ENCODE measurements around the gene TRAPPC12.

TRAPPC12 gene

GRCh38 chr2:3486047-3487027 is 106.8 kb downstream of the TRAPPC12 start:
- Histone ChIP-seq H3K4me1 (ENCODE audit: control insufficient read depth in 5 of 5, insufficient read depth in 5 of 5, low read length in 5 of 5) (peaks cover 0 to 16% (median 6%) of the 10 kb centered on the region in 5 donors), H3K9me3 (ENCODE audit: control insufficient read depth in 5 of 5, low read length in 5 of 5) (peaks cover 0 to 3% (median 0%) of the 10 kb centered on the region in 5 donors), H3K27me3 (ENCODE audit: control insufficient read depth in 5 of 5, insufficient read depth in 4 of 5, low read length in 5 of 5) (no peaks in the 10 kb centered on the region), H3K27ac (ENCODE audit: low read depth, low read length) (no peak overlapping the region), H3K9ac (ENCODE audit: low read length in 5 of 5) (no peak overlapping the region), H3K36me3 (ENCODE audit: control insufficient read depth in 5 of 5, insufficient read depth in 5 of 5, low read length in 5 of 5) (peaks cover 0 to 38% (median 7%) of the 10 kb centered on the region in 5 donors), H3K4me3 (ENCODE audit: low read depth in 1 of 5, low read length in 5 of 5) (no peak overlapping the region)

GRCh38 chr2:3487028-3487425 is 107.5 kb downstream of the TRAPPC12 start:
- peaks cover 0 to 16% (median 6%) of the 10 kb centered on the region in 5 donors for H3K4me1 ChIP-seq (ENCODE audit: control insufficient read depth in 5 of 5, insufficient read depth in 5 of 5, low read length in 5 of 5)

GRCh38 chr2:3487432-3487831 is 107.9 kb downstream of the TRAPPC12 start:
- peaks cover 0 to 3% (median 0%) of the 10 kb centered on the region in 5 donors for H3K9me3 ChIP-seq (ENCODE audit: control insufficient read depth in 5 of 5, low read length in 5 of 5)
- no peak overlapping the region for H3K4me3 ChIP-seq (ENCODE audit: low read depth in 1 of 5, low read length in 5 of 5)
- H3K27ac ChIP-seq (ENCODE audit: low read depth, low read length), result no peak overlapping the region
- H3K36me3 ChIP-seq (ENCODE audit: control insufficient read depth in 5 of 5, insufficient read depth in 5 of 5, low read length in 5 of 5), result peaks cover 0 to 27% (median 5%) of the 10 kb centered on the region in 5 donors
- peaks cover 0 to 16% (median 6%) of the 10 kb centered on the region in 5 donors for H3K4me1 ChIP-seq (ENCODE audit: control insufficient read depth in 5 of 5, insufficient read depth in 5 of 5, low read length in 5 of 5)
- no peaks in the 10 kb centered on the region for H3K27me3 ChIP-seq (ENCODE audit: control insufficient read depth in 5 of 5, insufficient read depth in 4 of 5, low read length in 5 of 5)
- no peak overlapping the region for H3K9ac ChIP-seq (ENCODE audit: low read length in 5 of 5)

More at GRCh38 chr2:3487028-3487425, 107.5 kb downstream of the TRAPPC12 start:
- peaks cover 0 to 31% (median 7%) of the 10 kb centered on the region in 5 donors for H3K36me3 ChIP-seq (ENCODE audit: control insufficient read depth in 5 of 5, insufficient read depth in 5 of 5, low read length in 5 of 5)
- no peak overlapping the region for H3K27ac ChIP-seq (ENCODE audit: low read depth, low read length)
- peaks cover 0 to 3% (median 0%) of the 10 kb centered on the region in 5 donors for H3K9me3 ChIP-seq (ENCODE audit: control insufficient read depth in 5 of 5, low read length in 5 of 5)
- H3K27me3 ChIP-seq (ENCODE audit: control insufficient read depth in 5 of 5, insufficient read depth in 4 of 5, low read length in 5 of 5), result no peaks in the 10 kb centered on the region
- H3K9ac ChIP-seq (ENCODE audit: low read length in 5 of 5), result no peak overlapping the region
- H3K4me3 ChIP-seq (ENCODE audit: low read depth in 1 of 5, low read length in 5 of 5), result no peak overlapping the region

- H3K27ac ChIP-seq (ENCODE audit: low read depth, low read length), result no peak overlapping the region
- peaks cover 0 to 3% (median 0%) of the 10 kb centered on the region in 5 donors for H3K9me3 ChIP-seq (ENCODE audit: control insufficient read depth in 5 of 5, low read length in 5 of 5)
- H3K27me3 ChIP-seq (ENCODE audit: control insufficient read depth in 5 of 5, insufficient read depth in 4 of 5, low read length in 5 of 5), result no peaks in the 10 kb centered on the region
- peaks cover 1 to 16% (median 2%) of the 10 kb centered on the region in 5 donors for H3K4me1 ChIP-seq (ENCODE audit: control insufficient read depth in 5 of 5, insufficient read depth in 5 of 5, low read length in 5 of 5)
- H3K36me3 ChIP-seq (ENCODE audit: control insufficient read depth in 5 of 5, insufficient read depth in 5 of 5, low read length in 5 of 5), result peaks cover 0 to 20% (median 3%) of the 10 kb centered on the region in 5 donors
- no peak overlapping the region for H3K9ac ChIP-seq (ENCODE audit: low read length in 5 of 5)
- H3K4me3 ChIP-seq (ENCODE audit: low read depth in 1 of 5, low read length in 5 of 5), result no peak overlapping the region
These were observed 108.6 kb downstream of the TRAPPC12 start for GRCh38 chr2:3488061-3488531.

- no peaks in the 10 kb centered on the region for H3K27me3 ChIP-seq (ENCODE audit: control insufficient read depth in 5 of 5, insufficient read depth in 4 of 5, low read length in 5 of 5)
These were observed 109.6 kb downstream of the TRAPPC12 start for GRCh38 chr2:3488855-3489763.

GRCh38 chr2:3489764-3490115 is 110.2 kb downstream of the TRAPPC12 start:
- no peak overlapping the region for H3K9ac ChIP-seq (ENCODE audit: low read length in 5 of 5)

More at GRCh38 chr2:3488855-3489763, 109.6 kb downstream of the TRAPPC12 start:
- H3K4me3 ChIP-seq (ENCODE audit: low read depth in 1 of 5, low read length in 5 of 5), result no peak overlapping the region
- H3K27ac ChIP-seq (ENCODE audit: low read depth, low read length), result no peak overlapping the region
- no peak overlapping the region for H3K9ac ChIP-seq (ENCODE audit: low read length in 5 of 5)
- peaks cover 0 to 3% (median 0%) of the 10 kb centered on the region in 5 donors for H3K9me3 ChIP-seq (ENCODE audit: control insufficient read depth in 5 of 5, low read length in 5 of 5)
- peaks cover 0 to 11% (median 3%) of the 10 kb centered on the region in 5 donors for H3K36me3 ChIP-seq (ENCODE audit: control insufficient read depth in 5 of 5, insufficient read depth in 5 of 5, low read length in 5 of 5)
- H3K4me1 ChIP-seq (ENCODE audit: control insufficient read depth in 5 of 5, insufficient read depth in 5 of 5, low read length in 5 of 5), result peaks cover 1 to 24% (median 8%) of the 10 kb centered on the region in 5 donors

GRCh38 chr2:3490191-3491170 is 111.0 kb downstream of the TRAPPC12 start:
- Histone ChIP-seq H3K27me3 (ENCODE audit: control insufficient read depth in 5 of 5, insufficient read depth in 4 of 5, low read length in 5 of 5) (no peaks in the 10 kb centered on the region), H3K36me3 (ENCODE audit: control insufficient read depth in 5 of 5, insufficient read depth in 5 of 5, low read length in 5 of 5) (peaks cover 0 to 12% (median 9%) of the 10 kb centered on the region in 5 donors), H3K27ac (ENCODE audit: low read depth, low read length) (no peak overlapping the region), H3K9ac (ENCODE audit: low read length in 5 of 5) (no peak overlapping the region), H3K4me3 (ENCODE audit: low read depth in 1 of 5, low read length in 5 of 5) (no peak overlapping the region), H3K4me1 (ENCODE audit: control insufficient read depth in 5 of 5, insufficient read depth in 5 of 5, low read length in 5 of 5) (peaks cover 1 to 24% (median 10%) of the 10 kb centered on the region in 5 donors), H3K9me3 (ENCODE audit: control insufficient read depth in 5 of 5, low read length in 5 of 5) (peaks cover 0 to 3% (median 0%) of the 10 kb centered on the region in 5 donors)

More at GRCh38 chr2:3489764-3490115, 110.2 kb downstream of the TRAPPC12 start:
- Histone ChIP-seq H3K36me3 (ENCODE audit: control insufficient read depth in 5 of 5, insufficient read depth in 5 of 5, low read length in 5 of 5) (peaks cover 0 to 6% (median 3%) of the 10 kb centered on the region in 5 donors), H3K27me3 (ENCODE audit: control insufficient read depth in 5 of 5, insufficient read depth in 4 of 5, low read length in 5 of 5) (no peaks in the 10 kb centered on the region), H3K4me3 (ENCODE audit: low read depth in 1 of 5, low read length in 5 of 5) (no peak overlapping the region), H3K9me3 (ENCODE audit: control insufficient read depth in 5 of 5, low read length in 5 of 5) (peaks cover 0 to 3% (median 0%) of the 10 kb centered on the region in 5 donors), H3K4me1 (ENCODE audit: control insufficient read depth in 5 of 5, insufficient read depth in 5 of 5, low read length in 5 of 5) (peaks cover 1 to 24% (median 10%) of the 10 kb centered on the region in 5 donors), H3K27ac (ENCODE audit: low read depth, low read length) (no peak overlapping the region)

- Histone ChIP-seq H3K27ac (ENCODE audit: low read depth, low read length) (no peak overlapping the region), H3K9me3 (ENCODE audit: control insufficient read depth in 5 of 5, low read length in 5 of 5) (peaks cover 0 to 3% (median 0%) of the 10 kb centered on the region in 5 donors), H3K4me3 (ENCODE audit: low read depth in 1 of 5, low read length in 5 of 5) (no peak overlapping the region), H3K9ac (ENCODE audit: low read length in 5 of 5) (no peak overlapping the region), H3K4me1 (ENCODE audit: control insufficient read depth in 5 of 5, insufficient read depth in 5 of 5, low read length in 5 of 5) (peaks cover 1 to 24% (median 10%) of the 10 kb centered on the region in 5 donors), H3K27me3 (ENCODE audit: control insufficient read depth in 5 of 5, insufficient read depth in 4 of 5, low read length in 5 of 5) (no peaks in the 10 kb centered on the region), H3K36me3 (ENCODE audit: control insufficient read depth in 5 of 5, insufficient read depth in 5 of 5, low read length in 5 of 5) (peaks cover 2 to 13% (median 11%) of the 10 kb centered on the region in 5 donors)
These were observed 111.8 kb downstream of the TRAPPC12 start for GRCh38 chr2:3491306-3491705.
